Measurements from ENCODE around the gene PGAM5.
"Not testable (repeated sequence)": the region's sequence is repeated elsewhere in the genome, so short reads cannot be mapped to it uniquely, and the experiment has no call there.

PGAM5 gene

GRCh38 chr12:132754160-132754932 lies 43.7 kb downstream of the PGAM5 start:
- peak; percentile 55 for DNase-seq

GRCh38 chr12:132758825-132759224 lies 48.2 kb downstream of the PGAM5 start:
- DNase-seq, result not testable (repeated sequence)

- no peak for DNase-seq
Measured at GRCh38 chr12:132759359-132759758, 48.7 kb downstream of the PGAM5 start.

GRCh38 chr12:132761032-132761920 lies 50.6 kb downstream of the PGAM5 start, which contains the start of gene ANKLE2:
Gene ANKLE2, minus strand, starts transcription at chr12:132761832. Its CDS starts 34 bp downstream, at chr12:132761798.
- peak; percentile 73 for DNase-seq

GRCh38 chr12:132761921-132762583 lies 51.4 kb downstream of the PGAM5 start:
- DNase-seq, result peak; percentile 91

- no peak for DNase-seq
Measured at GRCh38 chr12:132764231-132764630, 53.6 kb downstream of the PGAM5 start.

- peak; percentile 23 for DNase-seq
Measured at GRCh38 chr12:132765361-132765760, 54.7 kb downstream of the PGAM5 start.

GRCh38 chr12:132766380-132767085 lies 55.9 kb downstream of the PGAM5 start:
- DNase-seq, result peak; percentile 61

- no peak for DNase-seq
Measured at GRCh38 chr12:132771126-132771838, 60.6 kb downstream of the PGAM5 start.

Measured in hematopoietic multipotent progenitor cell treated with erythropoietin and hydrocortisone succinate and interleukin-3 and kit ligand, for 6 days (in vitro differentiated cells).